Astrocyte of the spinal cord (primary cell): ENCODE results near the gene ZMYM4.

Experiments
- DNase-seq: peaks from one replicate; pipeline ENCODE4 v3.0.0; 2011; ENCODE audit warnings: low read depth, low spot score
- H3K4me3 ChIP-seq: 2 replicates; pipeline ENCODE4 v1.5.1; 2011; ENCODE audit warnings: low read depth, mild to moderate bottlenecking, low read length, moderate library complexity
- in situ Hi-C: cut with HindIII; loops from 2 replicates; pipeline ENCODE4 v1.10.0; 2017; ENCODE audit warnings: low sequenced_read_pairs
- TF ChIP-seq, protein P1 (sequence below): IDR thresholded peaks from 2 replicates; pipeline ENCODE4 v1.5.1; 2012; ENCODE audit warnings: low read depth, mild to moderate bottlenecking, low read length, inconsistent platforms

Gene ZMYM4

DNA sequence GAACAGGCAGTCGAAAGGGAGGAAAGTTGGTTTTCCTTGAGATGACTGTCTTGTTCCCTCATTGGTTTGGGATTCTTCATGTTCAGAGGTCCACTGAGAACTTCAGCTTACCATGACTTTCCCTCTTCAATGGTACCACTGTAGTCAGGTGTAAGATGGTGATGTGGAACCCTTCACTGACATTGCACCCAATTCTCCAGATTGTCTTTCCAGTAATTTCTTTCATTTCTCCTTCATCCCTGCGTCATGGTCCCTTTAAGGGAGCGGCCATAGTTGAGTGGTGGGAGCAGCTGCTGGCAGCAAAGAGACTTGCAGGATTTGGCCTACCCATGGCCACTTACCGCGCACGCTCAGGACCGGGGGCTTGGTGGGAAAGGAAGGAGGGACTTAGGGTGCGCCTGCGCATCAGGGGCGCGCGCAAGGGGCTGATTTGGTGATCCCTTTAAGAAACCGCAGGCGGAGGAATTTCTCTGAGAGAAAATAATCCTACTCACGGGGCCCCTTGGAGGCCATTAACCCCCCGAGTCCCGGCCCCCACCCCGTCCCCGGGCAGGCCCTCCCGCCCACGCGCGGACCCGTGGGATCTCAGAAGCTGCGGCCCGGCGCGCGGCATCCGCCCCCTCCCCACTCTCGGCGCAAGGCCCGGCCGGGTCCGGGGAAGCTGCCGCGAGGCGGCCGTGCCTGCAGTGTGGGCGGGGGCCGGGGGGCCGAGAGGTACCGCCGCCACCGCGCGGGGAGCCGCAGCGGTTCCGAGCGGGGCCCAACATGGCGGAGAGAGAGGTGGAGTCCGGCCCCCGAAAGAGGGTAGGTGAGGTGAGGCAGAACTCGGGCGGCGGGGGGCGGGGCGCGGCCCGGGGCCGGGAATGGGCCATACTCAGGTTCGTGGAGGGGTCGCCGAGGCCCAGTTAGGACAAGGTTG, at the start of gene ZMYM4:
ZMYM4 (plus strand) TSS at position 428 of the 919 bp plus-strand sequence; CDS start at position 766, 338 bp downstream.
- DNase-seq = peak; percentile 99
- H3K4me3 ChIP-seq = peak within 1 kb of the TSS; percentile 85
- in situ Hi-C loops = no loop called here
- TF ChIP-seq, protein P1, sequence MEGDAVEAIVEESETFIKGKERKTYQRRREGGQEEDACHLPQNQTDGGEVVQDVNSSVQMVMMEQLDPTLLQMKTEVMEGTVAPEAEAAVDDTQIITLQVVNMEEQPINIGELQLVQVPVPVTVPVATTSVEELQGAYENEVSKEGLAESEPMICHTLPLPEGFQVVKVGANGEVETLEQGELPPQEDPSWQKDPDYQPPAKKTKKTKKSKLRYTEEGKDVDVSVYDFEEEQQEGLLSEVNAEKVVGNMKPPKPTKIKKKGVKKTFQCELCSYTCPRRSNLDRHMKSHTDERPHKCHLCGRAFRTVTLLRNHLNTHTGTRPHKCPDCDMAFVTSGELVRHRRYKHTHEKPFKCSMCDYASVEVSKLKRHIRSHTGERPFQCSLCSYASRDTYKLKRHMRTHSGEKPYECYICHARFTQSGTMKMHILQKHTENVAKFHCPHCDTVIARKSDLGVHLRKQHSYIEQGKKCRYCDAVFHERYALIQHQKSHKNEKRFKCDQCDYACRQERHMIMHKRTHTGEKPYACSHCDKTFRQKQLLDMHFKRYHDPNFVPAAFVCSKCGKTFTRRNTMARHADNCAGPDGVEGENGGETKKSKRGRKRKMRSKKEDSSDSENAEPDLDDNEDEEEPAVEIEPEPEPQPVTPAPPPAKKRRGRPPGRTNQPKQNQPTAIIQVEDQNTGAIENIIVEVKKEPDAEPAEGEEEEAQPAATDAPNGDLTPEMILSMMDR = no peak

- no peak overlapping the region for H3K4me3 ChIP-seq
- in situ Hi-C loops = no loop called here
- no peak for DNase-seq
- TF ChIP-seq, protein P1 = peak; percentile 60
These were observed 47.5 kb upstream of the ZMYM4 start for GRCh38 chr1:35220976-35221375.

DNA sequence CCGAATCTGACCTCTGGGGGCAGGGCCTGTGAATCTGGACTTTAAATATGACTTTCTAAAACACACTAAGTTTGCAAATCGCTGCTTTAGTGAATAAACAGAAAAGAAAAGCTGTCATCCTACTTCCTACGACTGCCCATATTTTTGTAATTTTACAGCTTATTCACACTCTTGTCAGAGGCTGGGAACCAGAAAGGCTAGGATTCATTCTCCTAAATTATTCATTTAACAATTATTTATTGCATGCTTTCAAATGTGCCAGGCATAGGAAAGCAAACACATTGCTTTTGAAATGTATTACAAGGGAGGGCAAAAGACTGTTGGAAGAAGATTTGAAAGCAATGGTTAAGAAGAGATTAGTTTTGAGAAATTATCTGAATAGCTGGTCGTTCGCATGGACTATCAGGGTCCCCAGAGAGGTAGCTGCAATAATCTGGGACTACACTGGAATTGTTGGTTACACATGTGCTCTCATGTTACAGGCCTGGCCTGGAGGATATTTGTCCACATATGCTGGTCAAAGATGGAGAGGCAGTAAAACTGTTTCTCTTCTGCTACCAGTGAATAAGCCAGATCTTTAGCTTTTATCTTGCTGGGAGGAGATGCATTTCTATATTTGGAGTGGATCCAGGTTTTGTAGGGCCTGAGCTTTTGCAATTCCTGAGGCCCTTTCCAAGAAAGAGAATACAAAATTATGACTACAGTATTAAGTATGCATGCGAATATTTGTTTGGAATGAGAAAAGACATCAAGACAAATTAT, 46.0 kb upstream of the ZMYM4 start:
- no peak for DNase-seq
- TF ChIP-seq, protein P1 = no peak
- in situ Hi-C loops = no loop called here
- H3K4me3 ChIP-seq = no peak overlapping the region

DNA sequence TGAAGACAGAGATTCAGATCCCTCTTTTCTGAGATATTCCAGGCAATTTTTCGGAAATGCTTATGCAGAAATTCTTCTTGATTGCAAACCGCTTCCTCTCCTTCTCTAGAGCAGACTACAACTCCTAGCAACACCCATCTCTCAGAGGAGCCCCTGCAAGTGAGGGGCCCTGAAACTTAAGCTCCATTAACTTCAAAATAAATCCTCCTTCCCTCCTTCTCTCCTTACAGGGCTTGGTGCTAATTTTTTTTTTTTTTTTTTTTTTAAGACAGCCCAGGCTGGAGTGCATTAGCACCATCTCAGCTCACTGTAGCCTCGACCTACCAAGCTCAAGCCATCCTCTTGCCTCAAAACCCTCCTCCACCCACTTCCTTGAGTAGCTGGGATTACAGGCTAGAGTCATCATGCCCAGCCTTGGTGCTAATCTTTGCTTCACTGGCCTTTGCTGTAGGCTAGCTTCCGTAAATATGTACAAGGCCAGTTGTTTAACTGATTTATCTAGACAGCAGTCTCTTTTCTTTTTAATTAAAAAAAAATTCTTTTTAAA, 45.4 kb upstream of the ZMYM4 start:
- TF ChIP-seq, protein P1 = no peak
- DNase-seq = no peak
- in situ Hi-C loops = no loop called here
- H3K4me3 ChIP-seq = no peak overlapping the region

- no peak for DNase-seq
- in situ Hi-C loops = no loop called here
- no peak overlapping the region for H3K4me3 ChIP-seq
- TF ChIP-seq, protein P1 = no peak
These were observed 42.0 kb upstream of the ZMYM4 start for GRCh38 chr1:35226546-35226945.

DNA sequence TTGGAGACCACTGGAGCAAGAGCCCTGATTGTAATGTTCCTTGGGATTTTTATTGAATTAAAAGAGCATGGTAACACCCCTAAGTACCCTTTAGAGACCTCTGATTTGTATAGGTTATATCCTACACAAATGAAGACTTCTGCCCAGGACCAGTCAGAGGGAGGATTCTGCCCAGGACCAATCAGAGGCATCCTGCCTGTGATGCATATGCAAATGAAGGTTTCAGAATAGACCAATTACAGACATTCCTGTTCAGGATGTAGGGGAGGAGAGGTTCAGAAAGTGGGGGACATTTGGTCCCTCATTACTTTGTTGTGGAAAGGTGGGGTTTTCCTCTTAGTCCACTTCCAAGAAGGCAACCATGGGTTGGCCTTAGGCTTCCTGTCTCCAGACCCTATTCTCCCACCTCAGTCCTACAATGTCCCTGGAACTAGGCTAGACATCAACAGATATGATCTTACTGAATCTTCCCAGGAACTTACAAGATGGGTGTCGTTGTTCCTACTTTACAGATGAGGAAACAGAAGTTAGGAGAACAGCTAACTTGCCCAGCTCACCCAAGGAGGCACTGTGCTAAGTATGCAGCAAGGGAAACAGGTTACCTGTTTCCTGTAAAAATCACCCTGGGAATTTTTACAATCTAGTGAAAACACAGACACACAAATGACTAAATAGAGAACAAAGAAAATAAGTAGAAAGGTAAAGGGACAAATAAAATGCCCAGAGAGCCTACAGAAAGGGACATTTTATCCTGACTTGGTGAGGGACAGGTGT, 38.7 kb upstream of the ZMYM4 start:
- H3K4me3 ChIP-seq = no peak overlapping the region
- in situ Hi-C loops = no loop called here
- no peak for DNase-seq
- TF ChIP-seq, protein P1 = no peak
